Measurements from ENCODE around the gene KPNA6. TPM values are rescaled to one million over a fixed set of nuclear protein-coding genes. Genes with fewer than 3 reads are reported as not detected.

Gene KPNA6
- total RNA-seq, 1 experiment from 2014 or later: 45.8 TPM

DNA sequence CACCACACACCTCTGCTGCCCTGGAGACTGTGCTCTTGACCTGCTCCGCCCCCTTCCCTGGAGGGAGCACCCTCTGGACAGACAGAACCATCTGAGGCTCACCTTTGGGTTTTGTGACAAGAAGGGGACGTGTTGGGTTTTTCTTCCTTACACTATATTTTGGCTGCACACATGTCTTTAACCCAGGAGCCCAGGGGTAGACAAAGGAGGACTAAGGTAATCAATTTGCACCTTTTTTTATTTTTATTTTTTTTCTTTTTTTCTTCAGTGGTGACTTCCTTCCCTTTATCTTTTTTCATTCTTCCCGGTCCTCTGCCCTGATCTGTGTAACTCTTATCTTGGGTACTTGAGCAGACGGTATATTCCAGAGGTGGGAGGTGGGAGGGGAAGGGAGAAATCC lies 63.1 kb downstream of the KPNA6 start:
- ChIA-PET POLR2A (ENCODE audit: unreplicated experiment) (no interaction called here), CTCF (no interaction called here)
- no TSS peak for BruUV-seq (replicated peaks)
- no peaks in the 10 kb centered on the region for H3K9me2 ChIP-seq (replicated peaks; ENCODE audit: low read length)
- H2AFZ ChIP-seq (ENCODE audit: low read length): no peak overlapping the region
- peaks cover 11% of the 10 kb centered on the region; the same call in 1 of the 2 replicates for H3K4me1 ChIP-seq (ENCODE audit: insufficient read depth, low read length)
- ATAC-seq (no peak), DNase-seq (no peak)
- H3K27me3 ChIP-seq (ENCODE audit: low read length): no peaks in the 10 kb centered on the region
- H3K36me3 ChIP-seq (ENCODE audit: low read depth, low read length): peaks cover 41% of the 10 kb centered on the region
- H3F3A ChIP-seq (ENCODE audit: low read length, unreplicated experiment): no peaks in the 10 kb centered on the region
- no peak overlapping the region for H3K4me2 ChIP-seq (ENCODE audit: low read length)
- H3K9ac ChIP-seq (ENCODE audit: low read length): no peak overlapping the region
- no peaks in the 10 kb centered on the region for H3K9me3 ChIP-seq (ENCODE audit: low read length)
- no peak overlapping the region for H3K4me3 ChIP-seq (ENCODE audit: low read length)
- no peak for TF ChIP-seq EZH2phosphoT487 (IDR thresholded peaks at IDR 0.05; ENCODE audit: borderline replicate concordance, low read length)
- no peak for TF ChIP-seq CTCF (conservative IDR thresholded peaks at IDR 0.05; ENCODE audit: low read depth, low read length)
- no peak for TF ChIP-seq EZH2 (IDR thresholded peaks at IDR 0.05; ENCODE audit: low read length, unreplicated experiment)
- H3K27ac ChIP-seq (ENCODE audit: low read length): no peak overlapping the region
- H4K20me1 ChIP-seq (ENCODE audit: low read length): no peaks in the 10 kb centered on the region
- intact Hi-C loops (cut with micrococcal nuclease): no loop called here
- no peaks in the 10 kb centered on the region for H3K79me2 ChIP-seq (ENCODE audit: low read length)

- no TSS peak for BruUV-seq (replicated peaks)
- Histone ChIP-seq H3K9me3 (ENCODE audit: low read length) (no peaks in the 10 kb centered on the region), H3K9ac (ENCODE audit: low read length) (no peak overlapping the region), H3K79me2 (ENCODE audit: low read length) (no peaks in the 10 kb centered on the region), H3K4me3 (ENCODE audit: low read length) (no peak overlapping the region), H3K27me3 (ENCODE audit: low read length) (no peaks in the 10 kb centered on the region), H2AFZ (ENCODE audit: low read length) (no peak overlapping the region), H3K9me2 (replicated peaks; ENCODE audit: low read length) (no peaks in the 10 kb centered on the region), H3F3A (ENCODE audit: low read length, unreplicated experiment) (no peaks in the 10 kb centered on the region), H3K36me3 (ENCODE audit: low read depth, low read length) (peaks cover 38% of the 10 kb centered on the region; the same call in 1 of the 2 replicates), H3K4me1 (ENCODE audit: insufficient read depth, low read length) (peaks cover 11% of the 10 kb centered on the region; the same call in 1 of the 2 replicates), H3K27ac (ENCODE audit: low read length) (no peak overlapping the region), H4K20me1 (ENCODE audit: low read length) (no peaks in the 10 kb centered on the region), H3K4me2 (ENCODE audit: low read length) (no peak overlapping the region)
- peak; percentile 59; the same call in 1 of the 2 replicates for ATAC-seq
- CTCF ChIA-PET: no interaction called here
- intact Hi-C loops (cut with micrococcal nuclease): no loop called here
- POLR2A ChIA-PET (ENCODE audit: unreplicated experiment): interaction anchor here (0.6 kb wide), 1 partner anchor 240 kb away, joined by 12 read pairs; no protein-coding TSS in a partner anchor
- DNase-seq: peak; percentile 31
- TF ChIP-seq CTCF (conservative IDR thresholded peaks at IDR 0.05; ENCODE audit: low read depth, low read length) (no peak), EZH2 (IDR thresholded peaks at IDR 0.05; ENCODE audit: low read length, unreplicated experiment) (no peak), EZH2phosphoT487 (IDR thresholded peaks at IDR 0.05; ENCODE audit: borderline replicate concordance, low read length) (no peak)
These were observed 64.9 kb downstream of the KPNA6 start for GRCh38 chr1:32172621-32173245.
